T-helper 1 cell (primary cell): ENCODE results near the gene DCUN1D1.

ENCODE experiments used
- DNase-seq, 5 donors: peaks; one replicate each; pipeline ENCODE4 v3.0.0-alpha.2; 2012 to 2020

DCUN1D1 gene

DNA sequence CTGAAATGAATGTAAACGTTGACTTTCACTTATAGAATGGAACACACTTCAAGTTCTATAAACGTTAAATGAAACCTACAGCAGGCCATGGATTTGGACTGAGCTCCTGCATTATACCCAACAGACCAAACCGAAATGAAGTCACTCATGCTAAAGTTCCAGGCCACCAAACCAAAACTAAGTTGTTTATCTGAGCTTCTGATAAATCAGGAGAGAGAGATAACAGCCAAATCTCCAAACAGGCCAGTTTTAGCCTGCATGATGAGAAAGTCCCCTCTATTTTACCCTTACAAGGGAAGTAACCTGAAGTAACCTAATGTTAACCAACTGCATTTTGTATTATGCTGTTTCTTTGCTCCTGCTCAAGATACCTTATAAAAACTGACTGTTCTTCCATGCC lies 44.5 kb downstream of the DCUN1D1 start:
- DNase-seq = no peak

DNA sequence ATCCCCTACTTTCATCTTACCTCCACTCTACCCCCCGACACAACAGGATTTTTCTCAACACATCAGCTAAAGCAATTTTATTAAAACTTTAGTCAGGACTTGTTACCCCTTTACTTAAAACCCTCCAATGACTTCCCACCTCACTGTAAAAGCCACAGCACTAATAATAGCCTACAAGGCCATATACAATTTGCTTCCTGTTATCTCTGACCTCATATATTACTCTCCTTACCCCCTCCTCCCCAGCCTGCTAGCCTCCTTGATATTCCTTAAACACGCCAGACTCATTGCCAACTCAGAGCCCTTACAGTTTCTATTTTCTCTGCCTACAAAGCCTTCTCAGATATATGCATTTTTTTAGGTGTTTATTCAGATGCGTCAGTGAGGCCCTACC lies 54.4 kb downstream of the DCUN1D1 start:
- DNase-seq = no peak

DNA sequence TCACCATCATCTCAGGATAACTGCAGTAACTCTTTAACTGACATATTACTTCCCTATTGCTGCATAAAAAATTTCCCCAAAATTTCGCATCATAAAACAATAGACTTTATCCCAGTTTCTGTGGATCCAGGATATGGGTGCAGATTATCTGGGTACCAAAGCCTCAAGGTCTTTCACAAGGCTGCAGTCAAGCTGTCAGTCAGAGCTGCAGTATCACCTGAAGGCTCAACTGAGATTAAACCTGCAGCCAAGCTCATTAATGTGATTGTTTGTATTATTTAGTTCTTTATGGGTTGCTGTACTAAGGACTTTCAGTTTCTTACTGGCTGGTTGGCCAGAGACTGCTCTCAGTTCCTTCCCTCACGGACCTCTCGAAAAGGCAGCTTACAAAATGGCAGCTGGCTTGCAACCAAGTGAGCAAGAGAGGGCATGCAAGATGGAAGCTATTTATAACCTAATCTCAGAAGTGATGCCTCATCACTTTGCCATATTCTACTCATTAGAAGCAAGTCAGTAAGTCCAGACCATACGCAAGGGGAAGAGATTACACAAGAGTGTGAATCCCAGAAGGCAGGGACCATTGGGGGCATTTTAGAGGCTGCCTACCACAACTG lies 54.9 kb downstream of the DCUN1D1 start:
- DNase-seq = no peak

DNA sequence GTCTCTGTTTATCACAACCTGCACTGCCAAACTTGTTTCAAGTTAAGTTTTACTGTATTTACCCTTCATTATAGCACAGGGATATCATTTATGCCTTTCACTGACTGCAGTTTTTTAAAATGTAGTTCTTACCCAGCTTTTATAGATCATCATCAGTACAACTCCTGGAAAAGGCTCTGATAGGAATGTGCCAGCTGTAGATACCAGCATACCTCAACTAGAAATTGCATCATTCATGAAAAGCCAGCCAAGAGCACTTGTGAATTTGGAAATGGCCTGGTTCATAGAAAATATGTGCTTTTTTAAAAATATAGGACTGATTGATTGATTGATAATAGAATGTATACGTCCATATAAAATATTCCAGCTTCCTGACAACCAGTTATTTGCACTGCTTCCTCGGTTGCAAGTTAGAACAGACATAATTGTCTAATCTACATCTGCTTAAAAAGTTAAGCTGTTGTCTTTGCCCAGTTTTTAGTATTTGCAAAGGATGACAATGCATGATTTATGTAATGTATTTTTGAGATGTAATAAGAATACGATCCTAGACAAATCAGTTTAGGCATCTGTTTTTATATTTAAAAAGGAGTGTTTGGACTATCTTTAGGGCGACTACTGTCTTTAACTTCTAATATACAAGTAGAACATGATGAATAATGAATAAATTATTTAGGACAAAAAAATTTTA lies 58.5 kb downstream of the DCUN1D1 start:
- no peak for DNase-seq

DNA sequence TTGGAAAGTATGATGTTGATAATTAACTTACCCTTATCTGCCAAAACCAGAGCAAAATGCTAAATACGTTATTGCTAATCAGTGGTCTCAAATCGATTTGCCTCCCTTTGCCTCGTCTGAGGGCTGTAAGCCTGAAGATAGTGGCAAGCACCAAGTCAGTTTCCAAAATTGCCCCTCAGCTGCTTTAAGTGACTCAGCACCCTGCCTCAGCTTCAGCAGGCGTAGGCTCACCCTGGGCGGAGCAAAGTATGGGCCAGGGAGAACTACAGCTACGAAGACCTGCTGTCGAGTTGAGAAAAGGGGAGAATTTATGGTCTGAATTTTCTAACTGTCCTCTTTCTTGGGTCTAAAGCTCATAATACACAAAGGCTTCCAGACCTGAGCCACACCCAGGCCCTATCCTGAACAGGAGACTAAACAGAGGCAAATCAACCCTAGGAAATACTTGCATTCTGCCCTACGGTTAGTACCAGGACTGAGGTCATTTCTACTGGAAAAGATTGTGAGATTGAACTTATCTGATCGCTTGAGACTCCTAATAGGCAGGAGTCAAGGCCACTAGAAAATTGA lies 59.7 kb downstream of the DCUN1D1 start:
- DNase-seq = no peak

DNA sequence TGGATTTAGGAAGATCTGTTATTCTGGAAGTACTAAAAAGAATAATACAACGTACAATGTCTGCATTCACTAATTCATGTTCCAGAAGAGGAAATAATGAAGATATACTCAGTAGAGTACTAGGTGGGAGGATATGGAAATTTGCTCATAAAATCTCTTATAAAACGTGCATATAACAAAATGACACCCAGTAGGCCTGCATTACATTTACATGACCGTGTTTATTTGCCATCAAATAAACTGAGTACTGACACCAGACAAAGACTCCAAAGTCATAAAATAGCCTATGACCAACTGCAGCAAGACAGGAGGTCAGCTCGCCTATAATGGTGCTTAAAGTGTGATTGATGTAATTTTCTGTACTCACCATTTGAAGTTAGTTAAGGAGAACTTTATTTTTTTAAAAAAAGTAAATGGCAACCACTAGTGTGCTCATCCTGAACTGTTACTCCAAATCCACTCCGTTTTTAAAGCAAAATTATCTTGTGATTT lies 60.4 kb downstream of the DCUN1D1 start:
- no peak for DNase-seq

DNA sequence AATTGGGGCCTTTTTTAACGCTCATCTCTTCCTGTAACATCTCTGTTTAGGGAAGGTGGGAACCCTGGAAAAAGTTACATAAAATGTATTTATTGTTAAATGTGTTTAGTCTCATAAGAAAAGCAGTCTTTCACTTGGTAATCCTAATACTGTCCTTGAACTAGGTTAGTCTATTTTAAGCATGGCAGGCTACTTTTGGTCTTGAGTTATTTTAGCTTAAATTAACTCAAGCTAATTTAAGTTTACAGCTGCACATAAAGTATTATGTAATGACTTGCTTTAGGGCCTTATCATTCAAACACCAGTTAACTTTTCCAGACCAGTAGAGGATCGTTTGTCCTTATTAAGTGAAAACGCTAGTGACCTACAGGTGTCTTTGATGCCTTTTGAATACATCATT lies 63.2 kb downstream of the DCUN1D1 start:
- no peak for DNase-seq

DNA sequence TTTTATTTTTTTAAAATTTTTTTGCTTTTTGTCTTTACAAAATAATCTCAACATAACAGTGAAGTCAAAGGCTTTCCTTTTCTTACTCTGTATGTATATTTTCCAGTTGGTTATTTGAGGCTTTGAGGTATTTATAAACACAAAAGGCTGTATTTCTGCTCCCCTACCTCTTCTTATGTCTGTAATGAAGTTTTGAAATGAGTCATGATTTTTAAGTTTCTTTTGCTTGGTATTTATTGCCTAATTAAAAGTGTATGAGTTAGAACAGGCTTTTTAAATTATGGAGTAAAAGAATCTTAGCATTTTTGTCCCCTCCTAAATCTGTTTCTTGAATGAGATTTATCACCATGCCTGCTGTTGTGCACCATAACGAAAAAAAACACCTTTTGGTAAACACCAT lies 66.0 kb downstream of the DCUN1D1 start:
- peak in 1 of 5 donors; percentile 14 for DNase-seq

DNA sequence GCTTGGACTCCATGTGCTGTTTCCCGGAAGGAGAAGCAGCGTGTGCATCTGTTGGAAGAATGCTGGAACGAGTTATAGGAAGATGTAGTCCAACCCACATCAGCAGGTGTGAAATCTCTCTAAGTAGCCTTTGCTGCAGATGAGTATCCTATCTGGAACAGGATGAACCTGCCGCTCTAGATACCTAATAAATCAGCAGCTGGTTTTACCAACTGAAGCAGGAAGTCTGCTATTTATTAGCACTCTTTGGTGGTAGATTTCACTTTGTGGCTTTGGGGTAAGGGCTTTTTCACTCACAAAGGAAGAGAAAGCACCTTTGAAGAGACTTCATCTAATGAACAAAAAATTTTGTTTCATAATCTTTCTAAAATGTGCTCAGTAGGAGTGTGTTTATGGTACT lies 66.4 kb downstream of the DCUN1D1 start:
- DNase-seq = peak in 1 of 5 donors; percentile 45

DNA sequence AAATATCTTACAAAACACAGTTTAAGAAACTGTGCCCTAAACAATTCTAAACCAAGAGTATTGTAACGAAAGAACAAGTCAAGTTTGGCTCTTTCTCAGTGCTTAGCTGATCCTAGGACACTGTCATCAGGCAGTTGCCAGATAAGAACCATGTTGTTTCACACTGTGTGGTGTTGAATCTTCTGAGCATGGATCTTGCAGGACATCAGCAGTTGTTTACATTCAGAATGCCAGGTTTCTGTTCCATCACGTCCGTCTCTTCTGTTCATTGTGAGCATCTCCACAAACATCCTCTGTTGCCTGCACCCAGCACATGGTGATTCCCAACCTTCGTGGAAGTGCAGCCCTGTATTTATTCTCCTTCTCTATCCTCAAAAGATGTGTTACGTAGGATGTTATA lies 67.9 kb downstream of the DCUN1D1 start:
- DNase-seq = no peak

DNA sequence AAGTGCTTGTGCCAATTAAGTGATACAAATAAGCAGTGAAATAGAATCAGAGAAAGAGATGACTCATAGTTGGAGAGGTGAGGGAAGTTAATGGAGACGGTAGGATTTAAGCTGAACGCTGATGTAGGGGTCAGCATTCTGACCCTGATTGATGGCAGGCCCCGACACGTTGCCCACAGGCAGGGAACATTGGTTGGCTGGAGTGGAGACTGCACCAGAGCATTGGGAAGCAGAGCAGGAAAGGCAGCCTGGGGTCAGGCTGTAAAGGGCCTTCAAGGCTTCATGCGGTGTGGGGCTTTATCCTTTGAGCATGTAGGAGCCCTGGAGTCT lies 68.6 kb downstream of the DCUN1D1 start:
- no peak for DNase-seq

DNA sequence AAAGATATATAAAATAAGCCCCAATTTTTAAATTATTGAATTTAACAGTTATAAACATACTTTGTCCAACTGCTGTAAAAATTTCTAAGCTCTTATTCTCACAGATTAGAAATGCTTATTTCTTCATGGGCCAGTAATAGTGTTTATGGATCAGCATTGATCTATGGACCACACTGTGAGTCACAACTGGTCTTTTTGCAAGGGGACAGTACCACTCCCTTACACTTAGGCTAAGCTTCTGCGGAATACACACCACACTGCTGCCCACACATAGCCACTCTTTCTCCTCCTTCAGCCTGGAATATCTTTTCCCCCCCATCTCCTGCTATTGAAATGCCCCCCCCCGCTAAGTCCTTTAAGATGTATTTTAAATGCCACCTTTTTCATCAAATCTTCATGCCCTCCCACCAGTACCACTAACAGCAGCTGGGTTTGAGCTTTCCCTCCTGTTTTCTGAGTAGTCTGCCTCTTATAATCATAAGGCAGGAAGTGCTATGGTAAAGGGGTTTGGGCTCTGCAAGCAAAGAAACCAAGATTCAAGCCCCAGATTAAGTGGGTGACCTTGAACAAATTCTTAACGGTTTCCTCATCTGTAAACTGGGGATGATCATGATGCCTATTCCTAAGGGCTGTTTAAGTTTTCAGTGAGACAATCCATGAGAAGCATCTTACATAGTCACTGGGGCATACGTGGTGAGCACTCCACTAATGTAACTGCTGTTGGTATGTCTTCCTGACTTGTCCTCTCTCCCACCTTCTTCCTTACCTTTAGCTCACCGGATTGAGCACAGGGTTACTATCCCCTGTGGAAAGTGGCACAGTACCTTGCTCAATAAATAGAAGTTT lies 69.2 kb downstream of the DCUN1D1 start:
- DNase-seq = peak in 1 of 5 donors; percentile 51

DNA sequence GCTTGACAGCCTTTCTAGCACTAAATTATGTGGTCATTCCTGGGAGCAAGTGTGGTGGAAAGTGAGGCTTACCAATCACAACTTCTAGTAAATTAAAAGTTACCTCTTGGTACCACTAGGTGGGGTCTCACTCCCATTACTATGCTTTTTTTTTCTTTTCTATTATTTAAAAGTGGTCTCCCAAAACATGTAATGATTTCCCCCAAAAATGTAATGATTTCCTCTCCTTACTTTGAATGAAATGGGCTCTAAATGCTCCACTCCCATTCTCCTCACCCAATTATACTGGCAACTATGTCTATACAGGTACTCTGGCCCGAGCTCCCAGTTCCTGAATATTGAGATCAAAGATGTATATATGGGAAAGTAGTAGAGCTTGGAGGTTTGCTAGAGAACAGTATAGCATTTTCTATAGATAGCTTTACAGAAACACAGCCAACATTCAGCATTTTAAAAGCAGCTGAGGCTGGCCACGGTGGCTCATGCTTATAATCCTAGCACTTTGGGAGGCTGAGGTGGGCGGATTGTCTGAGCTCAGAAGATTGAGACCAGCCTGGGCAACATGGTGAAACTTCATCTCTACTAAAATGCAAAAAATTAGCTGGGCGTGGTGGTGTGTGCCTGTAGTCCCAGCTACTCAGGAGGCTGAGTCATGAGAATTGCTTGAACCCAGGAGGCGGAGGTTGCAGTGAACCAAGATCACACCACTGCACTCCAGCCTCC lies 70.9 kb downstream of the DCUN1D1 start:
- DNase-seq = peak in 1 of 5 donors; percentile 20

DNA sequence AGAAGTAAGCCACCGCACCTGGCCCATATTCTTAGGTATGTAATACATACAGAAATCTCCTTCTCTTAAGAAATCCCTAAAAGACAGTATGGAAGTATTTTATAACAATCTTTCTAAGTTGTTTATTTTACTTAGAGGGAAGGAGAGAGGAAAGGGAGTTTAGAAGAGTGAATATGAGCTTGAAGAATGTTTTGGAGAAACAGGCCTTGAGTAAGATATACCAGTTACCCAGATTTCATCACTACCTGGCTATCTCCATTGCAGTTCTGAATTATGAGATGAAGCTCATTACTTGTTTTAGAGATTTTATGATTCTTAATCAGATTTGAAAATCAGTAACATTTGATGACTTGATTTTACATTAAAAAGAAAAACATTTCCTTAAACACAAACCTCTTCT lies 71.9 kb downstream of the DCUN1D1 start:
- DNase-seq = no peak

DNA sequence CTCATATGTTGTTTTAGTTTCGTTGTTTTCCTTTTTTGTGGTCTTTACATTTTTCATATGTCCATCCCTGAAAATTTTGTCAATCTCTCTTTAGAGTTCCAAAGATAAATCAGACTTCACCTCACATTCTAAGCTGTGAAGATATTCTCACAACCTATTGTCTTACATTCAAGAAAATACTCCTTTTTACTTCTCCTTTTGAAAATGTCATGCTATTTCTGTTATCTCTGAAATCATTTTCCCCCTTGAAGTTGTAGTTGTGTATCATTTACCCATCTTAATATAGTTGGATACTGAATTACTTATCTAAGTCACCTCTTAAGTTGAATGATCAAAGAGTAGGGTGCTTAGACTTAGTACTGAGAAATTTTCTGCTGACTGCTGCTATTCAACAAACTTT lies 74.3 kb downstream of the DCUN1D1 start:
- no peak for DNase-seq

DNA sequence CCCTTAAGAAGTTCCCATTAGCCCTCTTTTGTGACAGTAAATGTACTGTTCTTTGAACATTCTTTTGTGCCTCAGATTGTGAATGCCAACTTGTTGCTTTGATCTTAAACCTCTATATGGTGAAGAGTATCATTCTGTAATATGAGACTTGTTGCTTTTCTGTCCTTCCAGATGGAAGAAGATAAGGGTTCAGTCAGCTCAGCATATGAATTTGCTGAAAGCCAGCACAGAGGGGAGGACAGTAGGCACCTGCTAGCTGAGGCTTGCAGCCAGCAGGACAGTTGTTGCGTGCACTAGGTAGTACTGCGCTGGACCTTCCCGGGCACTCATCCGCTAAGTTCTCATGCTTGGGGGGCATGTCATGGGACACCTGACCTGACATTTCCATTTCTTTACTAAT lies 74.7 kb downstream of the DCUN1D1 start:
- DNase-seq = no peak

DNA sequence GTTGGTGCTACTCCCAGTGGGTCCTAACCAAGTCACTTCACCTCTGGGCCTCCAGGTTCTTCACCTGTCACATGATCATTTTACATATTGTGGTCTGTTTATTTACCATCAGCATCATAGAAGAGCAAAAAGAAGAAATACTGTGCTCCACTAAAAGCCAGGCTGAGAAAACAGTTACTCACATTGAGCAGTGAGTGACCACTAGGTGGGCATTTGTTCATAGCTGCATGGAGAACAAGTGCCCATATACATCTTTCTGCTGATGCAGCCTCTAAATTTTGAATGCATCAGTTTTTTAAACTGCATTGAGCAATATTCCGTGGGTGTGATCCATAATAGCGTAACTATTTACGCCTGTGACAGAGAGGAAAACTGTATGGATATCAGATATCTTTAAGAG lies 76.2 kb downstream of the DCUN1D1 start:
- DNase-seq = no peak

DNA sequence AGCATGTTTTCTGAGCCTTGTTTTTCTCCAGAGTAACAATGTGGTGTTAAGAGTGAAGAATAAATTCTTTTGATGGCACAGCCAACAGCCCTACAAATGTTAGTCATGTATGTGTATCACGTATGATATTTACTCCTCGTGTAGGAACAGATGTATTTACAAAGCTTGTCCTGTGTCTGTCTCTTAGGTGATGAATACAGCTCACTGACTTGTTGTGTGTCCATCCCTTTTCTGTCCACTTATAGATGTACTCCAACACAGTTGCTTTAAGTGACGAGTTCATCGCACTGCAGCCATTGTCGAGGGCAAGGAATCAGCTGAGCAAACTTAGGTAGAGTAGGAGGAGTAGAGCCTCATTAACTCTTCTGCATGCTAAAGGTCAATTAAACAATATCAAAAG lies 78.1 kb downstream of the DCUN1D1 start:
- no peak for DNase-seq

DNA sequence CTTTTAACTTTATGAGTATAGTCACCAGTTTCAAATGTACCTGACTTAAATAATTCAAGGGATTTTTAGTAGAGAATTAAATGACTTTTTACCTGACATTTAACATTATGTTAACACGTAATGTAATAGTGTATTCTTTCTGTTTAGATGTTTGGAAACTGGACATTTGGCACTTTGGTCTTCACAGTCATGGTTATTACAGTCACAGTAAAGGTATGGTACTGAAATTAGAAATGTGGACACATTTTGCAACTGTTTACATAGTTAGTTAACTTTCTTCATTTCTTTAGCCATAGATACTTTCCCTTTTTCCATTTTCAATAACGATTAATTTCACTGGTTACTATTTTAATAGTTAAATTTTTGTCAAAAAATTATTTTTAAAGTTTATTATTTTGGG lies 83.8 kb downstream of the DCUN1D1 start:
- DNase-seq = no peak

DNA sequence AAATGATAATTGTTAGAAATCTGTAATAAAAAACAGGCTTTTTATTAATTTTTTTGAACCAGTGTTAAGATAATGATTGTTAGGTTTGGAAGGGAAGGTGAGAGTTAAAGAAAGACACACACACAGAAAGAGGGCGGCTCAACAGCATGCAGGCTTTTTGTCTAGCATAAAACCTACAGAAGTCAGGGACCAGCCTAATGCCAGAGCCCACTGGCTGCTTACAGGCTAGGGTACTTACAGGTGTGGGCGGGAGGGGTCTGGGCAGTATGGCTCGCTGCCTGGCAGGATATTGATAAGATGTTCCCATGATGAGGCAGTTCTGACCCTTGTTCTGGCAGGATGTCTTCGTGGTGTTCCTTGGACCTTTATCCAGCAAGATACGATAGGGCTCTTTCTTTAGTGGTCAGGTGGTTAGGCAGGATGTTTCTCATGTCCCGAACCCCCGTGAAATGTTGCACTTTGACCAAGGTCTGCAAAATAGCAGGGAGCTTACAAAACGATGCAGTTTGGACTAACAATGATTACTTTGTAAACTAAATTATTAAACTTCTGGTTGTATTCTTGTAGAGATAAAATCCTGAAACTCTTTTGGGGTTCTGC lies 84.7 kb downstream of the DCUN1D1 start:
- no peak for DNase-seq

DNA sequence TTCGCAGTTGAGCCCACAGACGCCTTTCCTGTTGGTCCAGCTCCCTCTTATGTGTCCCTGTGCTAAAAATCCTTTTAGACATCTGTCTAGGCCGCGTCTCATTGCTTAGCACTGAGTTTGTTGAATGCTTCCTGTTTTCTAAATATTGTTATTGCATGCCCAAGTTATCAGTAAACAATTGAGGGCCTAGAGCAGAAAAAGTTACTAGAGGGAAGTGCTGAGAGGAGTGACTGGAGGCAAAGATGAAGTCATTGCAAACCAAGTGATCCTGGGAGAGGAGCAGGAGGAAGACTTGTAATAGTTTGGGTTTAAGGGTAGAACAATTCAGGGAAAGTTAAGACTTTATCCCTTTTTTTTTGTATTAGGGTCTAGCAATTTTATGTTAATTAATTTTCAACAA lies 88.1 kb downstream of the DCUN1D1 start:
- no peak for DNase-seq

DNA sequence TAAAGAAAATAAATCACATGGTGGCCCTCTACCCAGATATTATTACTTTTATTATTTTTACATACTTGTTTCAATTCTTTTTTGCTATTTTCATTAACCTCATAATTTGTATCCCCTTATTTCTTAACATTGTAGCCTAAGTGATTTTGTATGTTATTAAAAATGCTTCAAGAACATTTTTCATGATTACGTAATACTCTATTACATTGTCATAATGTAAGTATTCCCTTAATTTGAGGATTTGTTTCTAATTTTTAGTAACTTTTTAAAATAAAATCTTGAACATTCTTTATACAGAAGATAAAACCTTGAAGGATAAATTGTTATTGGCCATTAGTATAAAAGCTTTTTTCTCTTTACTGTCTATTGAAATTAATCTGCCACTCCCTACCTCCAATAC lies 89.0 kb downstream of the DCUN1D1 start:
- DNase-seq = no peak
